HFF-Myc (cell line): ENCODE data around the gene SESN3.

Experiments
- DNase-seq: peaks from one replicate; pipeline ENCODE4 v3.0.0-alpha.2; 2011; ENCODE audit warnings: low read depth; ENCODE audit errors: extremely low read depth
- H3K4me3 ChIP-seq: replicated peaks from 2 replicates; pipeline ENCODE4 v1.5.1; 2011; ENCODE audit warnings: low read depth, mild to moderate bottlenecking, control low read depth, low read length
- TF ChIP-seq, protein P1 (sequence below): IDR thresholded peaks from 2 replicates; pipeline ENCODE4 v1.5.1; 2012; ENCODE audit warnings: mild to moderate bottlenecking, low read depth, low read length, control low read depth; ENCODE audit errors: missing control alignments

SESN3 gene

DNA sequence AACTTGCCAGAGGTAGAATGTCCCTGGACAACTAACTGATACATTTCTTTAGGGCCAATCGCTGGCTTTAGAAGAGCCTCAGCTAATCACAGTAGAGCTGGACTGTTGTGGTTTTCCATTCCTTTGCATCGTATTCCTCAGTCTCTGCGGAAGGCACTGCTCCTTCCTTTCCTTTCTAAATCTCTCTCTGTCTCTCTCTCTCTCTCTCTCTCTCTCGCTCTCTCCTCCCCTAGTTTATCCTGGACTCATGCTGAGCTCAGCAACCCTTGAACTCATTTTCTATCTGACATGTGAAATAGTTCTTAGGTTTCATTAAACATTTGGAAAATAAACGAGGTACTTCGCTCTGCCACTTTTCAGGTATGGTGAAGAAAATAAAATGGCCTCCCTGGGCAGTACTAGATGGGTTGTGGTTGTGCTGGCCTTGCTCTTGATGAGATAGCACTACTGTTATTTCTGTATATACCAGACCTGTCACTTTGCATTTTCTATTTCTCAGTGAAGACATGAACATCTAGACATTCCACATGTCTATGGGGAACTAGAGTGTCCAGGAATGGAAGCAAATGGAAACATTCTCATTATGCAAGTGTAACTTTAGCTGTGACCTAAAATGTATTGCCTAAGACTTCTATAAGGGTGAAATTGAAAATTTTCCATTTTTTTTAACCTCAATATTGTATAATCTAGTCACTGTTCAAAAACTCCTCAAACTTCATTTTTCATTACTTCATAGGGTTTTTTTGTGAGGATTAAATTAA, 12.0 kb upstream of the SESN3 start:
- TF ChIP-seq, protein P1, sequence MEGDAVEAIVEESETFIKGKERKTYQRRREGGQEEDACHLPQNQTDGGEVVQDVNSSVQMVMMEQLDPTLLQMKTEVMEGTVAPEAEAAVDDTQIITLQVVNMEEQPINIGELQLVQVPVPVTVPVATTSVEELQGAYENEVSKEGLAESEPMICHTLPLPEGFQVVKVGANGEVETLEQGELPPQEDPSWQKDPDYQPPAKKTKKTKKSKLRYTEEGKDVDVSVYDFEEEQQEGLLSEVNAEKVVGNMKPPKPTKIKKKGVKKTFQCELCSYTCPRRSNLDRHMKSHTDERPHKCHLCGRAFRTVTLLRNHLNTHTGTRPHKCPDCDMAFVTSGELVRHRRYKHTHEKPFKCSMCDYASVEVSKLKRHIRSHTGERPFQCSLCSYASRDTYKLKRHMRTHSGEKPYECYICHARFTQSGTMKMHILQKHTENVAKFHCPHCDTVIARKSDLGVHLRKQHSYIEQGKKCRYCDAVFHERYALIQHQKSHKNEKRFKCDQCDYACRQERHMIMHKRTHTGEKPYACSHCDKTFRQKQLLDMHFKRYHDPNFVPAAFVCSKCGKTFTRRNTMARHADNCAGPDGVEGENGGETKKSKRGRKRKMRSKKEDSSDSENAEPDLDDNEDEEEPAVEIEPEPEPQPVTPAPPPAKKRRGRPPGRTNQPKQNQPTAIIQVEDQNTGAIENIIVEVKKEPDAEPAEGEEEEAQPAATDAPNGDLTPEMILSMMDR: no peak
- DNase-seq: no peak
- no peak overlapping the region for H3K4me3 ChIP-seq

DNA sequence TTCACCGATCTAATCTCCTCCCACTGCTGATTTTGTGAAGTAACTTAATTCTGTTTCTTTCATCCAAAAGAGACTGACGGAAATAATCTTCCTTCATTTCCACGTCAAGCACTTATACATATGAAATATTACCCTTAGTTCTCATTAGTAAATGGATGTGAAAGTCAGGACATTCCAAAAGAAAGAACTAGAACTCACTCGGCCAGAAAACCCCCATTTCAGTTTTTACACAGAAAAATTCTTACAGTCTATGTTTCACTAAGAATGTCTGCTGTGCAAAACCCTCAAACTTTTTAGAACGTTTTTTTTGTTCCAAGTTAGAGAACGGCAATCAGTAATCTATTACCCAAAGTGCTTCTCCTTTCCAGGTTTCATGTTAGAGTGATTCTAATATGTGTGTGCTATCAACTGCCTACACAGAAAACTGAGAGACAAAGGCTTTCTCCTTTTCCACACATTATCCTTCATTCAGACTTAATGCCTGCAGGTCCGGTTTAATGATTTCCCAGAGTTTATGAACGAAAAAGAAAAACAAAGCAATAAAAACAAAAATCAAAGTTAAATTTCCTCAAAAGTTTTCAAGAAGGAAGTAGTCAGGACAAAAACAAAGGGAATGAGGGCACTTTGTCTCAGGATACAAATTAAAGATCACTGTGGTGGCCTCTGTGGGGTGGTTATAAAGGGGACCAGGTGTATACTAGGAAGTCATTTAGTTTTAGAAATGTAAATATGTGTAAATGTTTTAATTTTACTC, 11.3 kb upstream of the SESN3 start:
- TF ChIP-seq, protein P1: no peak
- DNase-seq: no peak
- no peak overlapping the region for H3K4me3 ChIP-seq

DNA sequence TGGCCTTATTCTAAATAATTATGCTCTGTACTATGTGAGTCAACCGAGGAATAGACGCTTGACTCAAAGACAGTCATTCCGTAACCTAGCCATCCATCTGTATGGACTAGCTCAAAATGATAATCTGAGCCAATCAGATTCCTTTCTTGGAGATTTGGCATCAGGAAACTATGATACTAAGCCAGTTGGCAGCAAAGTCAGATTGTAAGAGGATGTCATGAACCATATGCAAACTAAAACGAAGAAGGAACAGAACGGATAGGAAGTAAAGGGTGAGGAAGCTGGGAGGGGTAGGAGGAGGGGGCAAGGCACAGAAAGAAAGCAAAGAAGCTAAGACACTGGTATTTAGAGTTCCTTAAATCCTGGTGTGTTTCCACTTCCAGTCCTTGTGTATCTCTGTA, 10.7 kb upstream of the SESN3 start:
- TF ChIP-seq, protein P1: no peak
- H3K4me3 ChIP-seq: no peak overlapping the region

DNA sequence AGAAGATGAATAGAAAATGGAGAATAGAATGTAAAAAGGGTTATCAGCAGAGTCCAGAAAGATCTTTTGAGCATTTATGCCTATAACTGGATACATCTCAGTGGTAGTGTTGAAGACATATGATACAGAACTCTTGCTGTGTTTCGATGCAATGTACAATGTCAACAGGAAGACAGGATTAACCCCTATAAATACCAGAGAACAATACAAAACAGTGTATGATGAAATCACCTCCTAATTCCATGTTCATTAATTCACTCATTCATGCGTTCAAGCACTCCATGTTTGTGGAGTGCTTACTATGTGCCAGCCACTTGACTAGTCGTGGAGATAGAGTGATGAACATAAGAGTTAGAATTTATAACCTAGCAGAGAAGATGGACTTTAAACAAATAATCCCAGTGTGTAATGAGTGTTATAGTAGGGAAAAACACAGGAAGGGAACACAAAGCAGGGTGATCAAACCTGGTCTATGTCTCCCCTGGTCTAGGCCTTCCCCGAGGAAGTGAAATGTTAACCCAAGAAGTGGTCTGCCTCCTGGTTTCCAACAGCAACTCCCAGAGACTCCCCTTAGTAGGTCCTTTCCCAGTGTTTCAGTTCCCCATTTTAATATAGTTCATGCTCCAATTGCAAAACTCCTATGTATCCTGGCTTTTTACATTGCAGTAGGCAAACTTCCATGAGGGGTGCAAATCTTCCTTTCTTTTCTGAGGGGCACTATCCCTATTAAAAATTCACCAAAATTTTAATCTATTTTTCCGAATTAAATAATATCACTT, 9.1 kb upstream of the SESN3 start:
- DNase-seq: no peak
- H3K4me3 ChIP-seq: no peak overlapping the region
- TF ChIP-seq, protein P1: no peak

More for the DNA sequence above, 10.7 kb upstream of the SESN3 start:
- DNase-seq: no peak

DNA sequence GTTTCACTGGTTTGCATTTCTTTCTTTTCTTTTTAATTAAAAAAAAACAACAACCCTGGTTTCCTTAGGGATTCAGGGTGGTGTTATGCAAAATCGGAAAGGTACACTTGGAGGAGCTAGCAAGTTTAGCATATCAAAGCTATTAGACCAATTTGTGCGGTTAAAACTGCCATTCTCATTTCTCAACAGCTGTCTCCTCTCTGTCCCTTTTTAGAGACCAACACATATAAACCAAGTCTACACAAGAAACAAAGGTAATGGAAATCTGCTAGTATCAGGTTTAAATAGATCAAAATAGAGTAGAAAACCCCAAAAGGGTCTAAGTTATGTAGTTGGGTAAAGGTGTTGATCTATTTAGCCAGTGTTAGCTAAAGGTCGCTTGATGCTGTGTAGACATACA, 1.7 kb upstream of the SESN3 start:
- no peak for DNase-seq
- TF ChIP-seq, protein P1: no peak
- H3K4me3 ChIP-seq: no peak overlapping the region

DNA sequence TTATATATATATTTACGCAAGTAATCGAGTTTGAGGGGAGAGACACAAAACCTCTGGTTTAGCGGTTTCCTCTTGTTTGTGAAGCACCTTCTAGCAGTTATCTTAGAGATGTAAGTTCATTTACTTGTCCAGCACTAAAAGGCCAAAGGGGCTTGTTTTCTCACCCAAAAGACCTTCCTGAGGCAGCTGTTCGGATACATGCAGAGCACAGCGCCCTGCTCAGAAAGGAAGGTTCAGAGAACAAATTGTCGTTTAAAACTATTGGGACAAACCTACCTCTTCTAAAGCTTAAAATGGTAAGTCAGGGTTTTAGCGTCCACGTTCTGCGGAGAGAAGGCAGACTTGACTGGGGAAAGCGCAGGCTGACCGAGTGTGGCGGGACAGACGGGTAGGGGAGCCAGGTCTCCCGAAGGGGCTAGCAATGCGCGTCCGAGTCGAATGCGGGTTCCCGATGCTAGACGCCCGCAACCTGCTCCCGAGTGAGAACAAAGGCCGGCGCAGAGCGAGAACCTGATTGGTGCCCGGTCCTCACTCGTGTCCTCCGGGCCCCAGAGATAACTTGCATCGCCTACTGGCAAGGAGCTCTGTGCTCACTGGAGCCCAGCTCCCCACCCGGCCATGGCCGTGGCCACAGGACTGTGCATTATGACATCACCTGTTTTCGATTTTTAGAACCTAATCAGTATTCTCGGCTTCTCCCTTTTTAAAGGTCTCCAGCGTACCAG, 1.0 kb upstream of the SESN3 start:
- DNase-seq: no peak
- peak overlapping the region; percentile 44 for H3K4me3 ChIP-seq
- TF ChIP-seq, protein P1: no peak
